ENCODE data around the gene GOLT1B. TPM values are rescaled to one million over a fixed set of nuclear protein-coding genes. Genes with fewer than 3 reads are reported as not detected.

The GOLT1B gene
- total RNA-seq, 1 experiment from 2014 or later = 46.1 TPM

DNA sequence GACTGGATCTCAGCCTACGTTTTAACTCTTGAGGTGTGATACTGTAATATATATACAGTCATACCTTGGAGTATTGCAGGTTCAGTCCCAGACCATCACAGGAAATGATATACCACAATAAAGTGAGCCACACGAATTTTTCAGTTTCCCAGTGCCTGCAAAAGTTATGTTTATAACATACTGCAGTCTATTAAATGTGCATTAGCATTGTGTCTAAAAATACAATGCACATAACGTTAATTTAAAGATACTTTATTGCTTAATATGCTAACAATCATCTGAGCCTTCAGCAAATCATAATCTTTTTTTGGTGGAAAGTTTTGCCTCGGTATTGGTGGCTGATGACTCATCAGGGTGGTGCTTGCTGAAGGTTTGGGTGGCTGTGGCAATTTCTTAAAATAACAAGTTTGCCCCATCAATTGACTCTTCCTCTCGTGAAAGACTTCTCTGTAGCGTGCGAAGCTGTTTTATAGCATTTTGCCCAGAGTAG lies 45.3 kb upstream of the GOLT1B start:
- Histone ChIP-seq H3K18ac (ENCODE audit: insufficient read length, low read depth, low read length) (no peak overlapping the region), H3K14ac (ENCODE audit: insufficient read depth, low read length) (no peak overlapping the region), H4K20me1 (ENCODE audit: control insufficient read depth, insufficient read depth, insufficient read length) (no peaks in the 10 kb centered on the region), H3K4me2 (ENCODE audit: insufficient read depth, insufficient read length, low read length) (no peak overlapping the region), H2AFZ (ENCODE audit: low read length) (no peak overlapping the region), H2BK12ac (ENCODE audit: insufficient read length, low read depth, low read length) (no peak overlapping the region), H4K5ac (ENCODE audit: insufficient read length, low read depth, low read length) (no peak overlapping the region), H2BK5ac (ENCODE audit: insufficient read length, low read length) (no peak overlapping the region), H3K27me3 (ENCODE audit: insufficient read depth, low read length) (no peaks in the 10 kb centered on the region), H3K79me2 (ENCODE audit: insufficient read depth, low read length) (no peaks in the 10 kb centered on the region), H2BK120ac (ENCODE audit: low read depth, low read length, poor library complexity, severe bottlenecking) (no peak overlapping the region), H3K9me3 (ENCODE audit: control insufficient read depth, low read depth, low read length) (no peaks in the 10 kb centered on the region), H4K91ac (ENCODE audit: insufficient read length, low read depth, low read length) (no peak overlapping the region), H3K27ac (ENCODE audit: insufficient read length, low read depth, low read length) (no peak overlapping the region), H3K79me1 (ENCODE audit: insufficient read depth, low read depth, low read length, poor library complexity, severe bottlenecking) (no peaks in the 10 kb centered on the region), H3K9ac (ENCODE audit: extremely low read depth, insufficient read length, low read length) (no peak overlapping the region), H3T11ph (ENCODE audit: low read length) (no peak overlapping the region), H3K4me1 (ENCODE audit: insufficient read depth, low read length) (no peaks in the 10 kb centered on the region), H4K8ac (replicated peaks; ENCODE audit: insufficient read length, low read depth, low read length) (no peak overlapping the region), H3K23ac (ENCODE audit: insufficient read length, low read depth, low read length) (no peak overlapping the region), H3K23me2 (ENCODE audit: insufficient read length, low read depth, low read length, poor library complexity, severe bottlenecking) (no peaks in the 10 kb centered on the region), H3K56ac (ENCODE audit: insufficient read length, low read depth, low read length) (no peak overlapping the region), H3K4ac (ENCODE audit: low read depth, low read length) (no peak overlapping the region), H2BK15ac (ENCODE audit: low read depth, low read length) (no peak overlapping the region), H2AK5ac (ENCODE audit: insufficient read length, low read length) (no peak overlapping the region), H2BK20ac (ENCODE audit: low read depth, low read length, poor library complexity, severe bottlenecking) (no peak overlapping the region)
- no peak for DNase-seq
- no peak overlapping the region for H3K4me3 Mint-ChIP-seq
- H3K36me3 Mint-ChIP-seq (ENCODE audit: insufficient read depth in 1 of 3, low read depth in 3 of 3) = peaks cover 0 to 12% (median 9%) of the 10 kb centered on the region in 3 experiments; a peak in 4 of 7 replicates
- no peak overlapping the region for H3K27ac Mint-ChIP-seq
- H3K4me1 Mint-ChIP-seq = no peaks in the 10 kb centered on the region
- H3K27me3 Mint-ChIP-seq (ENCODE audit: low read depth) = no peaks in the 10 kb centered on the region
- WGBS (ENCODE audit: extremely low coverage, insufficient read length, low lambda C conversion rate) = no CpG with 5 or more reads among the region's 7 CpGs
- no peaks in the 10 kb centered on the region for H3K9me3 Mint-ChIP-seq
- TF ChIP-seq, protein P1, sequence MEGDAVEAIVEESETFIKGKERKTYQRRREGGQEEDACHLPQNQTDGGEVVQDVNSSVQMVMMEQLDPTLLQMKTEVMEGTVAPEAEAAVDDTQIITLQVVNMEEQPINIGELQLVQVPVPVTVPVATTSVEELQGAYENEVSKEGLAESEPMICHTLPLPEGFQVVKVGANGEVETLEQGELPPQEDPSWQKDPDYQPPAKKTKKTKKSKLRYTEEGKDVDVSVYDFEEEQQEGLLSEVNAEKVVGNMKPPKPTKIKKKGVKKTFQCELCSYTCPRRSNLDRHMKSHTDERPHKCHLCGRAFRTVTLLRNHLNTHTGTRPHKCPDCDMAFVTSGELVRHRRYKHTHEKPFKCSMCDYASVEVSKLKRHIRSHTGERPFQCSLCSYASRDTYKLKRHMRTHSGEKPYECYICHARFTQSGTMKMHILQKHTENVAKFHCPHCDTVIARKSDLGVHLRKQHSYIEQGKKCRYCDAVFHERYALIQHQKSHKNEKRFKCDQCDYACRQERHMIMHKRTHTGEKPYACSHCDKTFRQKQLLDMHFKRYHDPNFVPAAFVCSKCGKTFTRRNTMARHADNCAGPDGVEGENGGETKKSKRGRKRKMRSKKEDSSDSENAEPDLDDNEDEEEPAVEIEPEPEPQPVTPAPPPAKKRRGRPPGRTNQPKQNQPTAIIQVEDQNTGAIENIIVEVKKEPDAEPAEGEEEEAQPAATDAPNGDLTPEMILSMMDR (conservative IDR thresholded peaks at IDR 0.05) = no peak
